ENCODE data around the gene MBD5.

Gene MBD5

DNA sequence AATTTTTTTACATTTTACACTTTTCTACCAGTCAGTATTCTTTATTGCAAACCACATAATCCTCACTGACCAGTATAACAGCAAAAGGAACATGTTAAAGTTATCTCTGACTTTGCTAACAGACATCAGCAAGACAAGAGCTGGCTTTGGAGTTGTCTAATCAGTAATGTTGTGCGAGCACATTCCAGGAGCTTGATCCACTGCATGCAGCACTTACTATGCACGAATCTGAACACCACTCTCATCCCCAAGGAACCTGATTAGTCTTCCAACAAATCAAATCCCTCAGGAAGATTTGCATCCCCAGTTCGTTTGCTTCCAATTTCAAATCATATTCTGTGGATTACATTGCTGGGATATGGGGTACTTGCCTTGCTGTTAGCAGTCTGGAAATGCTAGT lies 354.3 kb downstream of the MBD5 start:
- H3K27ac ChIP-seq = no peak overlapping the region
- TF ChIP-seq, protein P1, sequence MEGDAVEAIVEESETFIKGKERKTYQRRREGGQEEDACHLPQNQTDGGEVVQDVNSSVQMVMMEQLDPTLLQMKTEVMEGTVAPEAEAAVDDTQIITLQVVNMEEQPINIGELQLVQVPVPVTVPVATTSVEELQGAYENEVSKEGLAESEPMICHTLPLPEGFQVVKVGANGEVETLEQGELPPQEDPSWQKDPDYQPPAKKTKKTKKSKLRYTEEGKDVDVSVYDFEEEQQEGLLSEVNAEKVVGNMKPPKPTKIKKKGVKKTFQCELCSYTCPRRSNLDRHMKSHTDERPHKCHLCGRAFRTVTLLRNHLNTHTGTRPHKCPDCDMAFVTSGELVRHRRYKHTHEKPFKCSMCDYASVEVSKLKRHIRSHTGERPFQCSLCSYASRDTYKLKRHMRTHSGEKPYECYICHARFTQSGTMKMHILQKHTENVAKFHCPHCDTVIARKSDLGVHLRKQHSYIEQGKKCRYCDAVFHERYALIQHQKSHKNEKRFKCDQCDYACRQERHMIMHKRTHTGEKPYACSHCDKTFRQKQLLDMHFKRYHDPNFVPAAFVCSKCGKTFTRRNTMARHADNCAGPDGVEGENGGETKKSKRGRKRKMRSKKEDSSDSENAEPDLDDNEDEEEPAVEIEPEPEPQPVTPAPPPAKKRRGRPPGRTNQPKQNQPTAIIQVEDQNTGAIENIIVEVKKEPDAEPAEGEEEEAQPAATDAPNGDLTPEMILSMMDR (conservative IDR thresholded peaks at IDR 0.05) = no peak

DNA sequence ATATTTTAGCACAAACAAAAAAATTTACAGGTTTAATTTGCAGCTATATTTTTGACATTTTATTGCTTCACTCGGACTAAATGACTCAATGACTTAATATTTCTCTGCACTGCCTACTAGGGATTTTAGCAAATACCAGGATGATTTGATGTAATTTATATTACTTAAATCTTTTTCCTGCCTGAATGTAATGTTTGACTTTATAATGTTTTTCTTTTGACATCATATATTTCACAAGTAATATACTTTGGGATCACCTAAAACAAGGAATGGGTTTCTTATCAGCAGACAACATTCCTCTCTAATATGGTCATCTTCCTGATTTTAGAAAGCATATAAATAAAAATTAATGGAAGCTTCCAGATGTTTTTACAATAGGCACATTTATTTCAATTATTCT lies 370.4 kb downstream of the MBD5 start:
- H3K27ac ChIP-seq = no peak overlapping the region
- TF ChIP-seq, protein P1 (conservative IDR thresholded peaks at IDR 0.05) = no peak

DNA sequence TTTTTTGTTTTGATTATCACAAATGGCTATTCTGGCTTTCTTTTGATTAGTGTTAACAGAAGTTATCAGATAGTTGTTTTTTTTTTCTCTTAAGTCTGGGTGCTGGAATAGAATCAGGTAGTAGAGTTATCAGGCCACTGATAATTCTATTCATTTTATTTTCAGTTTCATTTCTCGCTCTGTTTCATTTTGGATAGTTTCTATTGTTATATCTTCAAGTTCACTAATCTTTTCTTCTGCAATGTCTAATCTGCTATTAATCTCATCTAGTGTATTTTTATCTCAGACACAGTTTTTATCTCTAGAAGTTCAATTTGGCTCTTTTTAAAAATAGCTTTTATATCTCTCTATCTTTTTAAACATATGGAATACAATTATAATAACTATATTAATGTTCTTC lies 381.9 kb downstream of the MBD5 start:
- TF ChIP-seq, protein P1 (conservative IDR thresholded peaks at IDR 0.05) = no peak
- H3K27ac ChIP-seq = no peak overlapping the region

DNA sequence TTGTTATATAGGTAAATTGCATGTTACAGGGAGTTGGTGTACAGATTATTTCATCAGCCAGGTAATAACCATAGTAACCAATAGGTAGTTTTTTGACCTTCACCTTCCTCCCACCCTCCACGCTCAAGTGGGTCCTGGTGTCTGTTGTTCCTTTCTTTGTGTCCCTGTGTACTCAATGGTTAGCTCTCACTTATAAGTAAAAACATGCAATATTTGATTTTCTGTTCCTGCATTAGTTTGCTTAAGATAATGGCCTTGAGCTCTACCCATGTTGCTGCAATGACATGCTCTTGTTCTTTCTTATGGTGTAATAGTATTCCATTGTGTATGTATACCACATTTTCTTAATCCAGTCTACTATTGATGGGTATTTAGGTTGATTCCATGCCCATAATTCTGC lies 390.0 kb downstream of the MBD5 start:
- H3K27ac ChIP-seq = no peak overlapping the region
- TF ChIP-seq, protein P1 (conservative IDR thresholded peaks at IDR 0.05) = no peak

DNA sequence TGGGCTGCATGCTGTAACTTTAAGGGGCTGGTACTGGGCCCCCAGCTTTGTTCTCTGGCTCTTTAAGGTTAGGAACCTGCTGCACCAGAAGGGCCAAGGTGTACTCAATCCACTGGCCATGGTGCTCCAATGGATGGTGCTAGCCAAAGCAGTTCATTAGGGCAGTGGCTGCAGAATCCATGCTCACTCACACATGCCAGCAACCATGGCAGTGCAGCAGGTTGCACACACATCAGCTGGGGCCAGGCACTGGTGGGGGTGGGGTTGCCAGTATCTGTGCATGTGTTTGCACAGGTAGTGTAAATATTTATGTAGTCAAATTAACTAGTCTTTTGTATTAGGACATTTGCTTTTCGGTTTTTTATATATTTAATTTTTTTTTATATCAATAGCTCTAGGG lies 395.4 kb downstream of the MBD5 start:
- TF ChIP-seq, protein P1 (conservative IDR thresholded peaks at IDR 0.05) = no peak
- no peak overlapping the region for H3K27ac ChIP-seq

DNA sequence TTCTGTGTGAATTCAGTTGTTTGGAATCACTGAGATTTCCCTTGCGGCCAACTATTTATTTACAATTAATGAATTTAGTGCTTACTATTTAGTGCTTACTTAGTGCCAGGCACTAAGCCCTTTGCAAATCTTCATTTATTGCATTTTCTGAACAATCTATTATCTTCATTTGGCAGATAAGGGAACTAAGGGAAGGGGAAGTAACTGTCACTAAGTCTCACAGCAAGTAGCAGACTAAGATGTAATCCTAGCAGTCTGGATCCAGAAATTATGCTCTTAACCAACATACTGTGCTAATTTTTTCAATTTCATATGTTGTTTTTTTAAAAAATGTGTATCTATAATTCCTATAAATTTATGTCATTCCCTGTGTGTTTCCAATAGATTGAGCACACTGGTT lies 409.2 kb downstream of the MBD5 start:
- no peak overlapping the region for H3K27ac ChIP-seq
- TF ChIP-seq, protein P1 (conservative IDR thresholded peaks at IDR 0.05) = no peak

DNA sequence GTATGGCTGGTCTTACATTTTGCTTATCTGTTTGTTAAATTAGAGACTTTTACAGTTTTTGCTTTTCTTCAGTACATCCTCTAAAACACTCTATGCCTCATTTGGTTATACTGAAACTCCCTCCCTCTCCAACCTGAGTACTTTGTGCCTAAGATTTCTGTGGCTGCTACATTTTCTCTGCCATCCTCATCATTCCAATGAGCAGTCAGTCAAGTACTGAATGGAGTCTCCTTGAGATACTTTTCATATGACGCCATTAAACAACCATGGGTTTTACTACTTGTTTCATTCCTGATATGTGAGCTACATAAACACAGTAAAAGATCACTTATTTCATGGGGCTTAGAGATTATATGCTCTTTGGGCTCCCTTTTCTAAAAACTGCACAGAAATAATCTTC lies 427.0 kb downstream of the MBD5 start:
- no peak overlapping the region for H3K27ac ChIP-seq
- TF ChIP-seq, protein P1 (conservative IDR thresholded peaks at IDR 0.05) = no peak

DNA sequence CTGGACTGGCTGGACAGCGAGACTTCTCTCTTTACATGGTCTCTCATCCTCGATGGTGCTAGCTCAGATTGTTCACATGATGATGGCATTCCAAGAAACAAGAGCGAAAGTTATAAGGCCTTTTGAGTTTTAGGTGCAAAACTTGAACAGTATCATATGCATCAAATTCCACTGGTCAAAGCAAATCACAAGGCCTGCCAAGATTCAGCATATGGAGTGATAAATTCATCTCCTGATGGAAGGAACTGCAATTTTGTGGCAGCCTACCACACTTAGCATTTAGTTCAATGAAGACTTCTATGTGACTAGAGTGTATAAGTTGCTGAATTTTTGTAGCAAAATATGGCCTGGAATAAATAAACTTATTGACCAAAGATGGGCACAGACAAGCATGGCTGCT lies 429.6 kb downstream of the MBD5 start:
- TF ChIP-seq, protein P1 (conservative IDR thresholded peaks at IDR 0.05) = no peak
- H3K27ac ChIP-seq = no peak overlapping the region
